ENCODE data around the gene LPCAT1. TPM values are rescaled to one million over a fixed set of nuclear protein-coding genes. Genes with fewer than 3 reads are reported as not detected.
A peak's percentile ranks its signal among the peaks of the same experiment; 100 is the strongest.

LPCAT1 gene
- total and polyA plus RNA-seq, 10 of the 15 experiments (the other 5 are each of a cell fraction or from before 2014, with no cell fraction given), result 2.3 to 109 (median 72.7) TPM

- Histone ChIP-seq H3K4me3 (peak overlapping the region; percentile 88; the same call in 1 of the 2 replicates), H3K4me1 (ENCODE audit: control insufficient read depth, insufficient read depth, low read length) (peaks cover 20% of the 10 kb centered on the region), H3K4me2 (ENCODE audit: control insufficient read depth, insufficient read depth) (peak overlapping the region; percentile 94), H3K27ac (ENCODE audit: control insufficient read depth, insufficient read depth) (peak overlapping the region; percentile 78), H3K9ac (ENCODE audit: control insufficient read depth, insufficient read depth, low read length) (0 out of 2 replicates have a peak overlapping the region, but pooled peaks have one; percentile 8), H3K79me2 (ENCODE audit: control insufficient read depth, insufficient read depth, low read length) (peaks cover 64% of the 10 kb centered on the region), H3K9me3 (replicated peaks; ENCODE audit: control insufficient read depth, insufficient read depth, low read length) (no peaks in the 10 kb centered on the region), H3K27me3 (replicated peaks in 1 of 2; ENCODE audit: control insufficient read depth in 2 of 2, insufficient read depth in 2 of 2, low read length in 1 of 2) (no peaks in the 10 kb centered on the region), H2AFZ (ENCODE audit: control insufficient read depth, low read depth, low read length) (no peak overlapping the region), H4K20me1 (ENCODE audit: control insufficient read depth, insufficient read depth) (peaks cover 5% of the 10 kb centered on the region; the same call in 1 of the 2 replicates), H3K36me3 (ENCODE audit: control insufficient read depth in 2 of 2, insufficient read depth in 2 of 2, low read length in 1 of 2) (peaks cover 13 to 29% of the 10 kb centered on the region in 2 experiments)
- ChIA-PET SMC1A (ENCODE audit: uncharacterized antibody, unreplicated experiment) (interaction anchor here (1.0 to 2.8 kb wide), 5 partner anchors 15 to 41 kb away, joined by 3 to 23 read pairs (median 14); no protein-coding TSS in a partner anchor), POLR2A (interaction anchor here (0.9 to 4.3 kb wide), 3 partner anchors 15 to 21 kb away, joined by 7 to 29 read pairs (median 11); no protein-coding TSS in a partner anchor), CTCF (interaction anchor here (0.8 to 1.8 kb wide), 7 partner anchors 9 to 124 kb away, joined by 3 to 5 read pairs (median 4); no protein-coding TSS in a partner anchor), RAD21 (ENCODE audit: unreplicated experiment) (interaction anchor here (1.2 to 2.6 kb wide), 4 partner anchors 15 to 42 kb away, joined by 3 to 13 read pairs (median 4); no protein-coding TSS in a partner anchor)
- no TSS peak for BruUV-seq (replicated peaks)
- FAIRE-seq, result no peak
- DNase-seq (ENCODE audit: low read depth, low spot score), result no peak
- TF ChIP-seq ZNF207 (IDR thresholded peaks at IDR 0.05; ENCODE audit: borderline replicate concordance), result no peak
- no peak for TF ChIP-seq SUZ12 (IDR thresholded peaks at IDR 0.05; ENCODE audit: unreplicated experiment)
- TF ChIP-seq SMAD1 (IDR thresholded peaks at IDR 0.05; ENCODE audit: low read depth, partially characterized antibody), result no peak
- no peak for TF ChIP-seq E2F8 (IDR thresholded peaks at IDR 0.05; ENCODE audit: low read depth, partially characterized antibody)
- TF ChIP-seq SMC3 (IDR thresholded peaks at IDR 0.05; ENCODE audit: borderline replicate concordance, low read length), result no peak
- TF ChIP-seq CHD2 (IDR thresholded peaks at IDR 0.05; ENCODE audit: borderline replicate concordance, low read depth, low read length), result no peak
- TF ChIP-seq TCF3 (IDR thresholded peaks at IDR 0.05; ENCODE audit: borderline replicate concordance, insufficient read depth, low read depth, low read length), result no peak
- TF ChIP-seq ZNF217 (IDR thresholded peaks at IDR 0.05), result no peak
- TF ChIP-seq RB1 (IDR thresholded peaks at IDR 0.05; ENCODE audit: borderline replicate concordance), result no peak
- no peak for TF ChIP-seq MXI1 (IDR thresholded peaks at IDR 0.05; ENCODE audit: low read depth, low read length)
- no peak for TF ChIP-seq SIN3A (IDR thresholded peaks at IDR 0.05; ENCODE audit: low read depth, low read length)
- TF ChIP-seq CEBPB (IDR thresholded peaks at IDR 0.05; ENCODE audit: borderline replicate concordance in 1 of 2, low read depth in 2 of 2, low read length in 2 of 2), result no peak
- TF ChIP-seq WRNIP1 (IDR thresholded peaks at IDR 0.05; ENCODE audit: borderline replicate concordance, low read depth, low read length), result no peak
- TF ChIP-seq HSF1 (IDR thresholded peaks at IDR 0.05; ENCODE audit: low read depth, low read length), result no peak
- no peak for TF ChIP-seq NBN (IDR thresholded peaks at IDR 0.05)
- no peak for TF ChIP-seq JUNB (IDR thresholded peaks at IDR 0.05)
- no peak for TF ChIP-seq MAX (IDR thresholded peaks at IDR 0.05; ENCODE audit: low read depth, low read length)
- WGBS (ENCODE audit: insufficient coverage, insufficient replicate concordance, low lambda C conversion rate, missing lambda C conversion rate), result 84% methylated on average over 10 of the region's 13 CpGs
- no peak for ATAC-seq
- intact Hi-C loops (cut with micrococcal nuclease; ENCODE audit: unreplicated experiment) (loop anchor here (5.0 kb wide), 1 partner anchor 34 kb away; no protein-coding TSS in a partner anchor), in situ Hi-C loops (cut with MboI) (no loop called here)
These were observed 2.8 kb downstream of the LPCAT1 start for GRCh38 chr5:1520791-1521453.
